WTC11 (cell line): ENCODE results near the gene FAM24A.

Source experiments
- TF ChIP-seq, protein P1 (sequence below): fragments of 200-600 bp; IDR thresholded peaks from 2 replicates; pipeline ENCODE4 v1.8.0; 2022; ENCODE audit warnings: antibody characterized with exemption
- TF ChIP-seq, protein P2 (sequence below): sonication (generic); formaldehyde crosslinking; IDR thresholded peaks from 2 replicates; pipeline ENCODE4 v1.8.0; 2022; ENCODE audit warnings: missing genetic modification reagents

DNA sequence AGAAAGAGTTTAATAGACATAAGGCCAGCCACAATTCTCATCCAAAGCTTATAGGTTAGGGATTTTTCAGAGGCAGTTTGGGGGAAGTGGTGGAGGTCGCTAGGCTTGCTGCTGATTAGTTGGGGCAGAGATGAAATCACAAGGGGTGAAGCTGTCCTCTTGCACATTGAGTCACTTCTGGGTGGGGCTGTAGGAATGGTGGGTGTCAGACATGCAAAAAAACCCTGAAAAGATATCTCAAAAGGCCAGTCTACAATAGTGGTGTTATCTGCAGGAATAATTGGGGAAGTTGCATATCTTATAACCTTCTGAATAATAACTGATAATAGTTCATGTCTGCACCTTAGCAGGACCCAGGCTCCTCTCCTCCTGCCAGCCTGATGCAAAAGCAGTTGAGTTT is 33.1 kb upstream of the FAM24A start:
- TF ChIP-seq, protein P1, sequence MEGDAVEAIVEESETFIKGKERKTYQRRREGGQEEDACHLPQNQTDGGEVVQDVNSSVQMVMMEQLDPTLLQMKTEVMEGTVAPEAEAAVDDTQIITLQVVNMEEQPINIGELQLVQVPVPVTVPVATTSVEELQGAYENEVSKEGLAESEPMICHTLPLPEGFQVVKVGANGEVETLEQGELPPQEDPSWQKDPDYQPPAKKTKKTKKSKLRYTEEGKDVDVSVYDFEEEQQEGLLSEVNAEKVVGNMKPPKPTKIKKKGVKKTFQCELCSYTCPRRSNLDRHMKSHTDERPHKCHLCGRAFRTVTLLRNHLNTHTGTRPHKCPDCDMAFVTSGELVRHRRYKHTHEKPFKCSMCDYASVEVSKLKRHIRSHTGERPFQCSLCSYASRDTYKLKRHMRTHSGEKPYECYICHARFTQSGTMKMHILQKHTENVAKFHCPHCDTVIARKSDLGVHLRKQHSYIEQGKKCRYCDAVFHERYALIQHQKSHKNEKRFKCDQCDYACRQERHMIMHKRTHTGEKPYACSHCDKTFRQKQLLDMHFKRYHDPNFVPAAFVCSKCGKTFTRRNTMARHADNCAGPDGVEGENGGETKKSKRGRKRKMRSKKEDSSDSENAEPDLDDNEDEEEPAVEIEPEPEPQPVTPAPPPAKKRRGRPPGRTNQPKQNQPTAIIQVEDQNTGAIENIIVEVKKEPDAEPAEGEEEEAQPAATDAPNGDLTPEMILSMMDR: no peak
- TF ChIP-seq, protein P2, sequence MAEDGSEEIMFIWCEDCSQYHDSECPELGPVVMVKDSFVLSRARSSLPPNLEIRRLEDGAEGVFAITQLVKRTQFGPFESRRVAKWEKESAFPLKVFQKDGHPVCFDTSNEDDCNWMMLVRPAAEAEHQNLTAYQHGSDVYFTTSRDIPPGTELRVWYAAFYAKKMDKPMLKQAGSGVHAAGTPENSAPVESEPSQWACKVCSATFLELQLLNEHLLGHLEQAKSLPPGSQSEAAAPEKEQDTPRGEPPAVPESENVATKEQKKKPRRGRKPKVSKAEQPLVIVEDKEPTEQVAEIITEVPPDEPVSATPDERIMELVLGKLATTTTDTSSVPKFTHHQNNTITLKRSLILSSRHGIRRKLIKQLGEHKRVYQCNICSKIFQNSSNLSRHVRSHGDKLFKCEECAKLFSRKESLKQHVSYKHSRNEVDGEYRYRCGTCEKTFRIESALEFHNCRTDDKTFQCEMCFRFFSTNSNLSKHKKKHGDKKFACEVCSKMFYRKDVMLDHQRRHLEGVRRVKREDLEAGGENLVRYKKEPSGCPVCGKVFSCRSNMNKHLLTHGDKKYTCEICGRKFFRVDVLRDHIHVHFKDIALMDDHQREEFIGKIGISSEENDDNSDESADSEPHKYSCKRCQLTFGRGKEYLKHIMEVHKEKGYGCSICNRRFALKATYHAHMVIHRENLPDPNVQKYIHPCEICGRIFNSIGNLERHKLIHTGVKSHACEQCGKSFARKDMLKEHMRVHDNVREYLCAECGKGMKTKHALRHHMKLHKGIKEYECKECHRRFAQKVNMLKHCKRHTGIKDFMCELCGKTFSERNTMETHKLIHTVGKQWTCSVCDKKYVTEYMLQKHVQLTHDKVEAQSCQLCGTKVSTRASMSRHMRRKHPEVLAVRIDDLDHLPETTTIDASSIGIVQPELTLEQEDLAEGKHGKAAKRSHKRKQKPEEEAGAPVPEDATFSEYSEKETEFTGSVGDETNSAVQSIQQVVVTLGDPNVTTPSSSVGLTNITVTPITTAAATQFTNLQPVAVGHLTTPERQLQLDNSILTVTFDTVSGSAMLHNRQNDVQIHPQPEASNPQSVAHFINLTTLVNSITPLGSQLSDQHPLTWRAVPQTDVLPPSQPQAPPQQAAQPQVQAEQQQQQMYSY: no peak
